ENCODE measurements around the gene SLC6A3.

Gene SLC6A3

GRCh38 chr5:1405539-1406530 is 39.4 kb downstream of the SLC6A3 start:
- DNase-seq, result peak; percentile 11 to 58
- Histone ChIP-seq H3K9me3 (no peaks in the 10 kb centered on the region), H3K27me3 (peaks cover 0 to 27% of the 10 kb centered on the region in 2 donors), H3K4me1 (no peaks in the 10 kb centered on the region), H3K27ac (no peak overlapping the region), H3K36me3 (no peaks in the 10 kb centered on the region), H3K4me3 (no peak overlapping the region)
- TF ChIP-seq, protein P1, sequence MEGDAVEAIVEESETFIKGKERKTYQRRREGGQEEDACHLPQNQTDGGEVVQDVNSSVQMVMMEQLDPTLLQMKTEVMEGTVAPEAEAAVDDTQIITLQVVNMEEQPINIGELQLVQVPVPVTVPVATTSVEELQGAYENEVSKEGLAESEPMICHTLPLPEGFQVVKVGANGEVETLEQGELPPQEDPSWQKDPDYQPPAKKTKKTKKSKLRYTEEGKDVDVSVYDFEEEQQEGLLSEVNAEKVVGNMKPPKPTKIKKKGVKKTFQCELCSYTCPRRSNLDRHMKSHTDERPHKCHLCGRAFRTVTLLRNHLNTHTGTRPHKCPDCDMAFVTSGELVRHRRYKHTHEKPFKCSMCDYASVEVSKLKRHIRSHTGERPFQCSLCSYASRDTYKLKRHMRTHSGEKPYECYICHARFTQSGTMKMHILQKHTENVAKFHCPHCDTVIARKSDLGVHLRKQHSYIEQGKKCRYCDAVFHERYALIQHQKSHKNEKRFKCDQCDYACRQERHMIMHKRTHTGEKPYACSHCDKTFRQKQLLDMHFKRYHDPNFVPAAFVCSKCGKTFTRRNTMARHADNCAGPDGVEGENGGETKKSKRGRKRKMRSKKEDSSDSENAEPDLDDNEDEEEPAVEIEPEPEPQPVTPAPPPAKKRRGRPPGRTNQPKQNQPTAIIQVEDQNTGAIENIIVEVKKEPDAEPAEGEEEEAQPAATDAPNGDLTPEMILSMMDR (IDR thresholded peaks at IDR 0.05), result no peak
- intact Hi-C loops (cut with DNase I; ENCODE audit: low total_unique reads), result no loop called here

DNA sequence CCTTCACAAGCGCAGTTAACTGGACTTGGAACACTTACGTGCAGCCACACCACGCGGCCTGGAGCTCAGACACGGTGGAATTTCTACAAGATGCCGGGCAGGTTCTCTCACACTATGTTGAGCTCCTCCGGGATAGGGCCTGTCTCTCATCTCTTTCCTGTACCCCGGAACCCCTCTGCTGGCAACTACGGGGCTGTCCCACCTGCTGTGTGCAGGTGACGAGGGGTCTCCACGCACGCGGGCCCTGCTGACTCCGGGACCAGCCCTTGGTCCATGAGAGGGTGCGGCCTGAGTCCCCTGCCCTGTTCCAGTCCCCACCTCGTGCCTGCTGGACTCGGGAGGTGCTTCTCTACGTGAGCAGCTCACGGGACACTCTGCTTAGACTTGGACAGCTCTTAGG is 40.1 kb downstream of the SLC6A3 start:
- Histone ChIP-seq H3K36me3 (no peaks in the 10 kb centered on the region), H3K27ac (no peak overlapping the region), H3K4me1 (no peaks in the 10 kb centered on the region), H3K9me3 (no peaks in the 10 kb centered on the region), H3K4me3 (no peak overlapping the region), H3K27me3 (peaks cover 0 to 30% of the 10 kb centered on the region in 2 donors)
- TF ChIP-seq, protein P1 (IDR thresholded peaks at IDR 0.05), result no peak
- DNase-seq, result peak; percentile 14 to 41
- intact Hi-C loops (cut with DNase I; ENCODE audit: low total_unique reads), result no loop called here

DNA sequence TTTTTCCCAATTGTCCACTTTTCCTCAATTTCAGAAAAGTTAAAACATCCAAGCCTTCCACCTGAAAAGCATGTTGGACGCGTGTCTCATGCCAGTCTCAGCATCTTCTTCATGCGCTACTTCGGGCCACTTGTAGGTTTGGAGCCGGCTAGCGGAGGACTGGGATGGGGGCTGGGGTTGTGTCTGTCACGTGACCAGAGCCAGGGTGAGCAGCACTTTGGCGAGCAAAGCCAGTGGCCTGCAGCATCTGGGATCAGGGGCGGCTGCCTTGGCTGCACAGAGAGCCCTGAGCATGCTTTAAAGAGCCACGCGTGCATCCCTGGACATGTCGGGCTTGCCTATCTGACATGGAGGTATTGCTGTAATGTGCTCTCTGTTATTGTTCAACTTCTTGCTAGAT is 41.2 kb downstream of the SLC6A3 start:
- peak in 1 of 2 donors; percentile 46 for DNase-seq
- intact Hi-C loops (cut with DNase I; ENCODE audit: low total_unique reads), result no loop called here
- peaks cover 0 to 26% of the 10 kb centered on the region in 2 donors for H3K27me3 ChIP-seq
- H3K36me3 ChIP-seq, result no peaks in the 10 kb centered on the region
- TF ChIP-seq, protein P1 (IDR thresholded peaks at IDR 0.05), result no peak
- no peak overlapping the region for H3K4me3 ChIP-seq
- H3K9me3 ChIP-seq, result peaks cover 0 to 7% (median 5%) of the 10 kb centered on the region in 3 donors
- H3K4me1 ChIP-seq, result no peaks in the 10 kb centered on the region
- H3K27ac ChIP-seq, result no peak overlapping the region

- no peak overlapping the region for H3K27ac ChIP-seq
- peaks cover 0 to 7% (median 5%) of the 10 kb centered on the region in 3 donors for H3K9me3 ChIP-seq
- intact Hi-C loops (cut with DNase I; ENCODE audit: low total_unique reads), result no loop called here
- DNase-seq, result no peak
- peaks cover 0 to 23% of the 10 kb centered on the region in 2 donors for H3K27me3 ChIP-seq
- H3K36me3 ChIP-seq, result no peaks in the 10 kb centered on the region
- TF ChIP-seq, protein P1 (IDR thresholded peaks at IDR 0.05), result no peak
- no peak overlapping the region for H3K4me3 ChIP-seq
- H3K4me1 ChIP-seq, result no peaks in the 10 kb centered on the region
These were observed 42.5 kb downstream of the SLC6A3 start for GRCh38 chr5:1402611-1403255.

- Histone ChIP-seq H3K27me3 (peaks cover 0 to 23% of the 10 kb centered on the region in 2 donors), H3K36me3 (no peaks in the 10 kb centered on the region), H3K4me1 (no peaks in the 10 kb centered on the region), H3K4me3 (no peak overlapping the region), H3K9me3 (peaks cover 0 to 7% (median 5%) of the 10 kb centered on the region in 3 donors), H3K27ac (no peak overlapping the region)
- DNase-seq, result no peak
- intact Hi-C loops (cut with DNase I; ENCODE audit: low total_unique reads), result no loop called here
- TF ChIP-seq, protein P1 (IDR thresholded peaks at IDR 0.05), result no peak
These were observed 43.6 kb downstream of the SLC6A3 start for GRCh38 chr5:1401536-1402138.

Data from tibial artery (tissue), 4 donors.